Hepatic stellate cell (primary cell): ENCODE results near the gene VAT1L.
"Not testable (repeated sequence)": the region's sequence is repeated elsewhere in the genome, so short reads cannot be mapped to it uniquely, and the experiment has no call there.

ENCODE experiments used
- DNase-seq: peaks from one replicate; pipeline ENCODE4 v3.0.0; 2011; ENCODE audit warnings: low spot score

VAT1L gene

DNA sequence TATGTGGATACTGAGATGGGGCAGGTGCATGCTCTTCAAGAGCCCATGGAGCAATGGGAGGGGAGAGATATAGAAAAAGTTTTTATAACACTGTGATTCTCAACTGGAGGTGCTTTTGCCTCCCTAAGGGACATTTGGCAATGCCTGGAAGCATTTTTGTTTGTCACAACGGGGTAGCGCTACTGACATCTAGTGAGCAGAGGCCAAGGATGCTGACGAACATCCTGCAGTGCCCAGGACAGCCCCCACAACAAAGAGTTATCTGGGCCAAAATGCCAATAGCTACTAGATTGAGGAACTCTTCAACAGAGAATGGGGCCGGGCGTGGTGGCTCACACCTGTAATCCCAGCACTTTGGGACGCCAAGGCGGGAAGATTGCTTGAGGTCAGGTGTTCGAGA, 166.8 kb downstream of the VAT1L start:
- no peak for DNase-seq

DNA sequence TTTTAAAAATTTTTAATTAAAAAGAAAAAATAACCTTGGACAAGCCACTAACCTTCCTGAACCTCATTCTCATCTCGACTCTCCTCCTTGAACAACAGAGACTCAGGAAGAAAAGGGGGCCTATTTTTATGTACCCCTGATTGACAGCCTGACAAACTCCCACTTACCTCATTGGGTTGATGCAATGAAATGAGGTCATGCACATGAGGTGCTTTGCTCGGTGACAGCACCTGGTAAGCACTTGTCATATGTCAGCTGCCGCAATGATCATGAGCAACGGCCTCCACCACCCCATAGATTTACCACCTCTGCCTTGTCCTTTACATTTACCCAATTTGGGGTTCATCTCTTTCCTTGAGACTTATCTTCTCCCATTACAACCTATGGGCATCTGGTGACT, 167.9 kb downstream of the VAT1L start:
- no peak for DNase-seq

- DNase-seq = no peak
Observed at GRCh38 chr16:77960766-77961165, 172.4 kb downstream of the VAT1L start.

GRCh38 chr16:77961814-77962213, 173.4 kb downstream of the VAT1L start:
- DNase-seq = no peak

- no peak for DNase-seq
Observed at GRCh38 chr16:77962689-77963088, 174.3 kb downstream of the VAT1L start.

DNA sequence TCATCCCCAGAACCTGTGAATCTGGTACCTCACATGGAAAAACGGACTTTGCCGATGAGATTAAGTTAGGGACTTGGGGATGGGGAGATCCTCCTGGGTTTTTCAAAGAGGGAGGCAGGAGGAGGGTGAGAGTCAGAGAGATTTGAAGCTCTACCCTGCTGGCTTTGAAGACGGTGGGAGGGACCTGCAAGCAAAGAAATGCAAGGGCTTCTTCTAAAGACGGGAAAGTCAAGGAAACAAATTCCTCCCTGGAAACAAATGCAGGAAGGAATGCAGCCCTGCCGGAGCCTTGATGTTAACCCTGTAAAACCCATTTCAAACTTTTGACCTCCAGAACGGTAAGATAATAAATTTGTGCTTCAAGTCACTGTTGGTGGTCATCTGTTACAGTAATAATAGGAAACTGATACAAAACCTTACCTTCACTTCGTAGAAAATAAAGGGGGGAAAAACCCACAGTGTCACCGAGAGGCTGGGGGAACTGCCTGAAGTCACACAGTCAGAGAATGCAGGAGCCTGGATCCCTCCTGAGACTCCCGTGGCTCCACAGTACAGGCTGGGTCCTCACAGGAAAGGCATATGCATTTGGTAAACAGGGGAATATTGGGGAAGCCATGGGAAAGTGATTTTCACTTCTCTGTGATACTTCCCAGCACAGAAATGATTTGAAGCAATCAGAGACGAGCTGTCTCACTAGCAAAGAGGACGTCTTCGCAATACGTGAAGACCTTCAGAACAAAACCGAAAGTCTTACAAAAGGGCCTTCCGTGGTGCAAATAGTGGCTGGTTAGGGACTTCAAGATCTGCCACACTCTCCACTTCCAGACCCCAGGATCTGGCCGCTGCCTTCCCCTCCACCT, 175.1 kb downstream of the VAT1L start:
- no peak for DNase-seq

DNA sequence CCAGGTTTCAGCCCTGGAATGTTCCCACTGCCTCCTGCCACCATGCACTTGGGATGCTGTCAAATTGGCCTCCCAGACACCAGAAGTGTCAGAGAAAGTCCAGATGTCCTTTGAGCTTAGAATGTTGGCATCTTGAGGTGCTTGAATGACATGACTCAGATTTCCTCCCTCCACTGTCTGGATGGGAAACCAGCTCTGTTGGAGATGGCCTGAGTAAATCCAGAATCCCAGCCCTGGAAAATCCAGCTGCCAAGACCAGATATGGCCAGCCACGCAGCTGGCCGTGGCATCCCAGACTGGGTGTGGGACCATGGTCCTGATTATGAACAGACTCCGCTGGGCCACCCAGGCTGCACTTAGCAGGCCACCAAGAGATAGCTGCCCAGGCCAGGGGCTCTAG, 177.0 kb downstream of the VAT1L start:
- DNase-seq = no peak

- DNase-seq = no peak
Observed at GRCh38 chr16:77967054-77967904, 178.9 kb downstream of the VAT1L start.

DNA sequence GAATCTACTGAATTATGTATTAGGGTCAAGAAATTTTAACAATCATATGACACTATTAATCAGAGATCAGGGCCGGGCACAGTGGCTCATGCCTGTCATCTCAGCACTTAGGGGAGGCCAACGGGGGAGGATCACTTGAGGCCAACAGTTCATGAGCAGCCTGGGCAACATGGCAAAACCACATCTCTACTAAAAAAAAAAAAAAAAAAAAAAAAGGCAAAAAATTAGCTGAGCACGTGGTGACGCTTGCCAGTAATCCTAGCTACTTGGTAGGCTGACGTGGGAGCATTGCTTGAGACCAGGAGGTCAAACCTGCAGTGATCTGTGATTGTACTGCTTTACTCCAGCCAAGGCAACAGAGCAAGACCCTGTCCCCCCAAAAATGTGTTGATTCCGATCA, 181.5 kb downstream of the VAT1L start:
- DNase-seq = no peak

DNA sequence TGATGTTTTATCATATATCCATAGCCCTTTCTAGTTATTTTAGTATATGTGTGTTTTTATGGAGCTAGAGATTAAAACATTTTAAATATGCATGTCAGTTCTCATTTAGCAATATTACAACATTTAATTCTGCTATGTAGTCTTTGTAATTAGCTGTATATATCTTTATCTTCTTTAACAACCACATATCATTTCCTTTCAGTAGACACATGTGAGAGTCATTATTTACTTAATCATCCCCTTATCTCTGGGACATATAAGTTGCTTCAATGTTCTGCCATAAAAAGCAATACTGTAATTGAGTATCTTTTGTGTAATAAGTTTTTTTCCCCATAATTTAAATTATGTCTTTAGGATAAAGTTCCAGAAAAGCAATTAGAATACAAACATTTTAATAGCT, 182.0 kb downstream of the VAT1L start:
- no peak for DNase-seq

DNA sequence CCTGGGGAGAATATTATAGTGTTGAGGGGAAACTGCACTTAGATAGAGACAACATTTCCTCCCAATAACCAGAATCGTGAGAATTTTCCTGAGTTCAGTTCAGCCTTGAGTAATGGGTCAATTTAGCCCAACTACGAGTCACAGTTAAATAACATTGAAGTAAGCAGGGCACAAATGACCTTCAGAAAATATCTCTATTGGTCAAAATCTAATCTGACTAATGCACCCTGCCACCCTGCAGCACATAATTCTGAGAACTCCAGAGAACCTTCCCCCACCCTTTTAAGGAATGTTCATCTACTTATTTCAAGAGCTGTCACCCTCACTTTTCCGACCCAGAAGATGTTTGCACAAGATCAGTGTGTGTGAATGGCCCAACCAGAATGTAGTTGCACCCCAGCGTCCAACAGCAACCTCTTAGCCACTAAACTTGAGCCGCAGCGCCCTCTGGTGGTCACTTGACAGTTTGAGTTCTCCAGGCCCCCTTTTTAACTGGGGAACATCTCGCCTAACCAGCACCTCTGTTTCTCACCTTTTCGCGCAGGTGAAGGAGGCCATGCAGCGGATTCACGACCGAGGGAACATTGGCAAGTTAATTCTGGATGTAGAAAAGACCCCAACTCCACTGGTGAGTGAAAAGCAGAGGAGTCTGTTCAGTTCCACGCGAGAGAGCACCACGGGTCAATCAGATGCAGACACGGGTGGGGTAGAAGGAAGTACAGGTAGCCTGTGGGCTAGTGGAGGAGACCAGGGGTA, 183.1 kb downstream of the VAT1L start:
- DNase-seq = peak; percentile 19

- DNase-seq = no peak
Observed at GRCh38 chr16:77972062-77972392, 183.7 kb downstream of the VAT1L start.

DNA sequence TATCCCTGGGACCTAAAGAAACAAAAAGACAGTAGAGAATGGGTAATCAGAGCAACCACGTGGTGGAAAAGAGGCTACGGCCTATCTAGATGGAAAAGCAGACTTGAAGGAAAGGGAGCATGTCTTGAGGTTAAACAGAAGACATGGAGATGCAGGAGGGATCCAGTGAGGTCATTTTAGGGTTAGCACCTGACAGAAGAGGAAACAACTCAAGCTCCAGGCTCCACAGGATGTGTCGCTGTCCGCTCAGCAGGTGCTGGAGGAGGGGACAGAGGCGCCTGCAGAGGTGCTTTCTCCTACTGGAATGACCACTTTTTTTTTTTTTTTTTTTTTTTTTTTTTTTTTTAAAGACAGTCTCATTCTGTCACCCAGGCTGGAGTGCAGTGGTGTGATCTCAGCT, 186.5 kb downstream of the VAT1L start:
- no peak for DNase-seq

DNA sequence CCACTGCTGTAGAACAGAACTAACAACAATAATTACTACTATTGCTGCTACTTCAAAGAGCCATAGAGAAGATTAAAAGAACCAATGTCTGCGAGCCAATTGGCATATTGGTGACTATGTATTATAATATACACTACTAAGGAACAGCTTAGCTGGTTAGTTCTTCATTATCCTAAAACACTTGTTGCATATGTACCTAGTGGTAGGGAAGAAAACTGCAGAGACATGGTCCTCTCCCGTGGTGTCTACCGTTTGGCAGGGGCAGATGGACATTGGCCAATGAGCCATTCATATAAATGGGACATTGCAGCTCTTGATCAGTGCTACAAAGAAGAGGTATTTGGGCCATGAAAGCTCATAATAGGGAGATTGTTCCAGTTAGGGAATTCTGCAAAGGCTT, 187.6 kb downstream of the VAT1L start:
- no peak for DNase-seq

DNA sequence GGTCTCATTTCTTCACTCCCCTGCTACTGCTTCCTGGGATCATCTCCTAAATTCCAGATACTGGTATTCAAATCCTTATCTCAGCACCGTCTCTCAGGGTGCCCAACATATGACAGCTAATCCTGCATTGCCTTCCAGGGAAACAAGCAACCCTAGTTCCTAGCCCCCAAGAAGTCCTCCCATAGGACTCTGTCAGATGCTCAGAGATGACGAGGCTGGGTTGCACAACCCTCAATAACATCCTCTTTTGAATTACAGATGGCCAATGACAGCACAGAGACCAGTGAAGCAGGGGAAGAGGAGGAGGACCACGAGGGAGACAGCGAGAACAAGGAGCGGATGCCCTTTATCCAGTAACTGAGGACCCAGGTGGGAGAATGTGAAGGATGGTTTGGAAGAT, 189.0 kb downstream of the VAT1L start:
- DNase-seq = no peak

GRCh38 chr16:77985111-77985510, 196.7 kb downstream of the VAT1L start:
- DNase-seq = no peak

DNA sequence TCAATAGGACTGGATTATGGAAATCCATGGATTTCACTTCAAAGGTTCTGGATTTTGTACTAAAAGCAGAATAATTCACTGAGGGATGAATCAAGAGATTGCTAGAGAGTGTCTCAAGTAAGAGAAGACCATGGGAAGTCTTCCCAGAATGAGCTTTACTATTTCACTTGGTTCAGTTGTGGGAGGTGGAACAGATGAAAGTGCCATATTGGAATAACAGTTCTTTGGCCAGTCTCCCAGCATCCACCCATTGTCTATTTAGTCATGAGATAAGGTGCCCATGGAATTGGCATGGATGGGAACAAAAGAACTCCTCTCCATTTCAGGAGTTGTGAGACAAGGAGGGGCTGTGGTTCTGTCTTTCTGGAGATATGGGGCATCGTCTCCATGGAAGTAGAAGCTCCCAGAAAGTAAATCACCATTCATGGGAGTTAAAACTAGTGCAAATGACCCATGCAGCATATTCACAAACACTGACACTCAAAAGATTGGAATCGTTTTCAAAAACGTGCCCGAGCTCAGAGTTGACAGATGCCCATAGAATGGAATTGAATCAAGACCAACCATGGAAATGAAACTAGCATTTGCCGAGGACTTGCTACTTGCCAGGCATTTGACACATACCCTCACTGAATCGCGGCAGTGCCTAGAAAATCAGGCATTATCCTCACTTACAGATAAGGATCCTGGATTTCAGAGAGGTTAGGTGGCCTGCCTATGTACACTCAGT, 197.8 kb downstream of the VAT1L start:
- no peak for DNase-seq

- no peak for DNase-seq
Observed at GRCh38 chr16:77987810-77988209, 199.4 kb downstream of the VAT1L start.

GRCh38 chr16:77989846-77990245, 201.5 kb downstream of the VAT1L start:
- no peak for DNase-seq

- no peak for DNase-seq
Observed at GRCh38 chr16:77991701-77992100, 203.3 kb downstream of the VAT1L start.

DNA sequence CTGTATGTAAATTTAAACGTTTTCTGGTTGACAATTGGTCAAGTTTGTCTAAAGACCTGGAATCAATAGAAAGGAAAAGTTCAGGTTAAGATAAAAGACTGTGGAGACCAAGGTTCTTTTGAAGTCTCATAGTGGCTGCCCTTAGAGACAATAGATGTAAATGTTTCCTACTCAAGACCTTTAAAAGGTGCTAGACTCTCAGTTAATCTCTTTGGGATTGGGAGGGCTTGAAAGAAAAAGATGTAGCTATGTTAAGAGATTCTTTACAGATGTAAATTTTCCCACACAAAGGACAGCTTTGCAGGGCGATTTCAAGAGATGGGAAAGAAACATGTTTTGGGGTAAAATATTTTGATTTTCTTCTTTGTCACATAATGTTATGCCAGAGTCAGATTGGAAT, 204.0 kb downstream of the VAT1L start:
- not testable (repeated sequence) for DNase-seq
